ENCODE results near the gene RND2.

Gene RND2

GRCh38 chr17:43006639-43007551 lies 18.1 kb upstream of the RND2 start, which contains the start of gene IFI35:
Gene IFI35, plus strand, starts transcription at chr17:43006784. Its CDS starts 164 bp downstream, at chr17:43006948.
- DNase-seq (ENCODE audit: low spot score) = peak; percentile 82

GRCh38 chr17:43010667-43011308 lies 14.2 kb upstream of the RND2 start:
- no peak for DNase-seq (ENCODE audit: low spot score)

GRCh38 chr17:43011728-43012472 lies 13.1 kb upstream of the RND2 start:
- no peak for DNase-seq (ENCODE audit: low spot score)

GRCh38 chr17:43013296-43013695 lies 11.7 kb upstream of the RND2 start:
- DNase-seq (ENCODE audit: low spot score) = no peak

GRCh38 chr17:43014020-43014648 lies 10.9 kb upstream of the RND2 start:
- no peak for DNase-seq (ENCODE audit: low spot score)

GRCh38 chr17:43014649-43015542 lies 10.1 kb upstream of the RND2 start:
- DNase-seq (ENCODE audit: low spot score) = no peak

- peak; percentile 59 for DNase-seq (ENCODE audit: low spot score)
Observed at GRCh38 chr17:43015579-43015978, 9.5 kb upstream of the RND2 start.

- no peak for DNase-seq (ENCODE audit: low spot score)
Observed at GRCh38 chr17:43016216-43016615, 8.8 kb upstream of the RND2 start.

- peak; percentile 72 for DNase-seq (ENCODE audit: low spot score)
Observed at GRCh38 chr17:43018008-43018853, 6.8 kb upstream of the RND2 start.

- no peak for DNase-seq (ENCODE audit: low spot score)
Observed at GRCh38 chr17:43018932-43019331, 6.1 kb upstream of the RND2 start.

- no peak for DNase-seq (ENCODE audit: low spot score)
Observed at GRCh38 chr17:43019418-43019817, 5.6 kb upstream of the RND2 start.

- peak; percentile 58 for DNase-seq (ENCODE audit: low spot score)
Observed at GRCh38 chr17:43020030-43020621, 4.9 kb upstream of the RND2 start.

GRCh38 chr17:43020789-43021740 lies 4.0 kb upstream of the RND2 start:
- peak; percentile 75 for DNase-seq (ENCODE audit: low spot score)

GRCh38 chr17:43021741-43022512 lies 3.1 kb upstream of the RND2 start, which contains the start of gene VAT1:
Gene VAT1, minus strand, starts transcription at chr17:43022385. Its CDS starts 63 bp downstream, at chr17:43022322.
- DNase-seq (ENCODE audit: low spot score) = peak; percentile 67

- no peak for DNase-seq (ENCODE audit: low spot score)
Observed at GRCh38 chr17:43025290-43025657, 243 bp downstream of the RND2 start.

- no peak for DNase-seq (ENCODE audit: low spot score)
Observed at GRCh38 chr17:43025766-43026537, 921 bp downstream of the RND2 start.

GRCh38 chr17:43026595-43026994 lies 1.6 kb downstream of the RND2 start:
- DNase-seq (ENCODE audit: low spot score) = no peak
